GM21447 (cell line): ENCODE data around the gene KRTAP6-1.

Experiments
- ATAC-seq: cut with Tn5 transposase; IDR thresholded peaks from one replicate; pipeline ENCODE4 v1.9.1; 2021; ENCODE audit not compliant: unreplicated experiment

Gene KRTAP6-1, protein sequence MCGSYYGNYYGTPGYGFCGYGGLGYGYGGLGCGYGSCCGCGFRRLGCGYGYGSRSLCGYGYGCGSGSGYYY

DNA sequence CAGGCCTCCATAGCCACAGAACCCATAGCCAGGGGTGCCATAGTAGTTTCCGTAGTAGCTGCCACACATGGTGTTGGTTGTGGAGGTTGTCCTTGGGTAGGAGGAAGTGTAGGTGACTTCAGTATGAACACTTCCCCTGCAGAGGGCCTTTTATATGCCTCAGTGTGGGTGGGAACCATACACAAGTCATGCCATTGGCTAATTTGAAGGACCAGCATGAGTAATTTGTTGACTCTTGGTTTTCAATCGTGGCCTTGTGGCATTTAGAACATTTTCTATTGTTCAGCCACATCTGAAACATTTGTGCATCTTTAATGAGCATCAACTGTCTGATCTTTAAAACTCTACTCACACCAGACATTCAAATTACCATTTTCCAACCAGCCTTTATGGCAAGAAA is at the start of gene KRTAP6-1:
KRTAP6-1 (minus strand) TSS at position 95 of the 400 bp plus-strand sequence; CDS start at position 69, 26 bp downstream.
- ATAC-seq, result no peak

DNA sequence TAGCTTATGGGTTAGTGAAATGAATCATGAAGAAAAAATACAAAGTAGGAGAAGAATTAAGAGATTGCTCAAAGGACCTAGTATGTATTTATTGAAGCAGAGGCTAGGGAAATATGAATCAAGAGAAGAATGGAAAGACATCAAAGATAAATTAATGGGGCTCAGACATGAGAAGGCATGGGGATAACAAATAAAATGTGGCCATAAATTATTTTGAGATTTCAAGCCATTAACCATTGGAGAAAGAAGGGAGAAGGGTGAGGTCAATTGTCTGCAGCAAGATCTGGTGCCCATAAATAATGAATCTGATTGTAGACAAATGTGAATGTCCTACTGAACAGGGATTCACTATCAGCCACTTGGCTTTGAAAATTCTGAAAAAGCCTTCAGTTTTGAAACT is 39.2 kb upstream of the KRTAP6-1 start:
- ATAC-seq, result no peak

DNA sequence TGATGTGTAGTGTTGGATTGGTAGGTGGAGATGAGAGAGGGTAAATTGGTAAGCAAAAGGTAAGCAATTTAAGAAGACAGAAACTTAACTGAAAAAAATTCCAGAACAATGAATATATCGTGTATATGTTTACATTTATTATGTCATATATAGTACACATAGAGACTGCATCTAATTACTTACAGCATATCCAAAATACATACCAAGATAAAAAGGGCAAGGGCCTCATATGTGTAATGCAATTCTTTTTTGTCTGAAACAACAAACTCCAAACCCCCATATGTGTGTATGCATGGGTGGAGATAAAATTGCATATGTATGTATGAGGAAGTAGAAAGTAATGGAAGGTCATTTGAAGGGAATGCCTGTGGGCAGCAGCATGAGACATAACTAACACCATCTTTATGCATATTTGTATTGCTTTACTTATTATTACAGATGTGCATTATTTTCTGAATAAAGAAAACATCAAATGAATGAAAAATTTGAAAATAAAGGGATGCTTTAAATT is 33.2 kb upstream of the KRTAP6-1 start:
- ATAC-seq, result no peak

DNA sequence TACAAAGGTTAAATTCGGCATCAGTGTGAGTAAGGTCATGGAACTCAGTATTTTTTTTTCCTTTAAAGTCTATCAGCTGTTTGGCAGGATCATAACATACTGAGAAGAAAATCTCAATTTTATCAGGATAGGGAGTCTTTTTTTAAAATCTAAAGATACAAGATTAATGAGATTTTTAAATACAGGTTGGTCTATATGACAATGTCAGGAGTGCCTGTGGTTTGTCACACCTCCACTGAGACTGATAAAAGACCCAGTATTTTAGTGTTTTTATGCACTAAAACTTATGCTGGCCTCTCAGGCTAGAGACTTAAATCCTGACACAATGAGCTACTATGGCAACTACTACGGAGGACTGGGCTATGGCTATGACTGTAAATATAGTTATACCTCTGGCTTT is 28.8 kb upstream of the KRTAP6-1 start, which contains the start of gene KRTAP20-3:
KRTAP20-3 (plus strand) TSS at position 301 of the 400 bp plus-strand sequence.
- ATAC-seq, result no peak

DNA sequence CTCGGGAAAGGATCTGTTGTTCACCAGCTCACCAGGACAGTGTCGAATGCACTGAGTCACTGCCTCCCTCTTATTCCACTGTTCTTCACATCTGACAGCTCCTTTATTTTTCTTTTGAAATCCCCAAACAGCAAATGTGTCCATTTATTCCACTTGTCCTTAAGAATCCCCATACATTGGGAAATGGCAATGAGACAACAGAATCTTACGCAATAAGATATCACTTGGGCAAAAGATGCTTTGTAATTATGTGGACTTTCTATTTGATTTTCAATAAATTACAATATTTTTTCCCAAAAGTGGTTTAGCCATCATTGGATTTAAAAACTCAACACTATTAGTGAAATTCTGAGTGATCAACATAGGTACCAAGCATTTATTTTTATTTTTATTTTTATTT is 25.0 kb upstream of the KRTAP6-1 start:
- ATAC-seq, result no peak

DNA sequence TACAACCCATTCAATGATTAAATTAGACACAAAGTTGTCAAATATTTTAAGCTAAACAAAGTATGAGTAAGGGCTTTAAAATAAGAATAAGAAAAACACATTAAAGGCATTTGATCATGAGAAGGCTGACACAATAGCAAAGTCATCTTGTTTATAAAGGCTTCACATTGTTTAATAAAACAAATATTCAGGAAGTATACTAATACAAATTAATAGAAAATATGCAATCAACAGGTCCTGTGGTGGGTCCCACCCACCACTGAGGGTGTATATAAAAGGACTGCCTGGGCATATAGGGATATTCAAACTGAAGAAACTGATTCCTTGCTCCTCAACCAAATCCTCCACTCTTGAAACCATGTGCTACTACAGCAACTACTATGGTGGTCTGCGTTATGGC is 21.2 kb upstream of the KRTAP6-1 start, which contains the start of gene KRTAP20-2:
KRTAP20-2 (plus strand) TSS at position 301 of the 400 bp plus-strand sequence; CDS start at position 359, 58 bp downstream.
- no peak for ATAC-seq

DNA sequence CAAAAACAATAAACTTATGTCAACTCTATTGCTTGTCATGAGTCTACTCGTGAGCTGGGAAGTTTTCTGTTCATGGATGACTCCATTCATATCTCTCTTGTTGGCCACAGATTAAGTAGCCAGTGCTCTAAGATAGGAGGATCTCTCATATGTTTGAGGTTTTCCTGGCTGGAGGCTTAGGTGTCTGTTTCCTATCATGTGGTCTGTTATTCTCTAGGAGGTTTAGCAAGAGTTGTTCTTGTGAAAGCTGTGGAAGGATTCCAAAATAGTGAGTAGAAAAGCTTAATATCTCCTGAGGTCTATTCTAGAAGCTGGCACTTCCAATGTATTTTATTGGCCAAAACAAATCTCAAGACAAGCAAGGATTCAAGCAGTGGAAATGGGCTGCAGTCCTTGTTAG is 15.5 kb upstream of the KRTAP6-1 start:
- no peak for ATAC-seq

DNA sequence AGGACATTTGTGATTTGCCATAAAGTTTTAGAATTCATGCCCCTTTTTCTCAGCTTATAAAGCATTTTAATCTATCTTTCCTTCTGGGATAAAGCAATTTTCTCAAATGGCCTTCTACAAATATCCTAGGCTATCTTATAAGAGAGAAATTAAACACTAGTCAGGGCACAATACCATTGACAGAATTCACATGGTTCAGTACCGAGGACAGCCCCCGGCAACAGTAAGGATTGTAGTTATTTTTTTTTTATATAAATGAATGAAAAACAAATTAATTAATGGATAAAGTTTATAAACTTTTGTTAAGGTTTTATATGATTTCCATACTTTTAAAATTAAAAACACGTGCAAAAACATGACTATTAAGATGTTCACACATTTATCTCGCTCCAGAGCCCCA is 14.4 kb upstream of the KRTAP6-1 start:
- ATAC-seq, result no peak

DNA sequence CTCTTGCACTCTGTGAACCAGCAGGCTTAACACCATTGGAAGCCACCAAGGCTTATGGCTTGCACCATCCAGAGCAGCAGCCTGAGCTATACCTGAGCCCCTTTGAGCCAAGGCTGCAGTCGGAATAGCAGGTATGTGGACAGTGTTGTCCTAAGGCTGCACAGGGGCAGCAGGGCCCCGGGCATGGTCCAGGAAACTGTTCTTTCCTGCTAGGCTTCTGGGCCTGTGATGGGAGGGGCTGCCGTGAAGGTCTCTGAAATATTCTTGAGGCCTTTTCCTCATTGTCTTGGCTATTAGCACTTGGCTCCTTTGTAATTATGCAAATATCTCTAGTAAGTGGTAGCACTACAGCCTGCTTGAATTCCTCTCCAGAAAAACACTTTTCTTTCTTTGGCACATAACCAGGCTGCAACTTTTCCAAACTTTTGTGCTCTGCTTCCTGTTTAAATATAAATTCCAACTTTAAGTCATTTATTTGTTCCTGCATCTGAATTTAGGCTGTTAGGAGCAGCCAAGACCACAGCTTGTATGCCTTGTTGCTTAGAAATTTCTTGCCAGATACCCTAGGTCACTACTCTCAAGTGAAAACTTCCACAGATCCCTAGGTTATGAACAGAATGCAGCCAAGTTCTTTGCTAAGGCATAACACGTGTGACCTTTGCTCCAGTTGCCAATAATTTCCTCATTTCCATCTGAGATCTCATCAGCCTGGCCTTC is 11.9 kb upstream of the KRTAP6-1 start:
- ATAC-seq, result no peak

DNA sequence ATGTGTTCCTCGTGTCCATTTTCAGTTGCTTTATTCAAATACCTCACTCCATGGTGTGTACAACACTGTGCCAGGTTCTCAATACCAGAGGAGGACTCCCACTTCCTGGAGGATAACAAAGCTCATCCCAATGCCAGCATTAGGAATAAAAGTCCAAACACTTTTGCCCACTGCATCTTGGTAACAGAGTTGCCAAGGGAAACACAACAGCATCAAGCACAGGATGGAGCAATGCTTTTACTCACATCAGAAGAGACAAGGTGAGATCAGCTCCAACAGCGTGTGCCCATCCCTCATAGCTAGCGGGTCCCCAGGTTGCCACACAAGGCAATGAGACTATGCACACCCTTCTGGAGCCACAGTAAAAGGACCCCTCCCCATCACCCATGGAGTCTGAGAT is 9.6 kb upstream of the KRTAP6-1 start:
- ATAC-seq, result no peak

DNA sequence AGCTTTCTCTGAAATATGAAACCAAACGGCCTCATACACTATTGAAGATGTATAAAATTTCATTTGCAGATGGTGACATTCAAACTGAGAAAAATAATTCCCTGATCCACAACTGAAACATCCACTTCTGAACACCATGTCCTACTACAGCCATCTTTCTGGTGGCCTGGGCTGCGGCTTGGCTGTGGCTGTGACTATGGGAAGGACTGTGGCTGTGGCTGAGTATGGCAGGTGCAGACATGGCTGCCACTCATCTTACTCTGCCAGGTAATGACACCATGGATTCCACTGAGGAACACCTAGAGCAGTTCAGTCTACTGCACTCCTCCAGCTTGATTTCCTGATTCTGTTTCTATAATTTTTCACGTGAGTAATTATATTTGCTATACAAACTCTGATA is 6.8 kb upstream of the KRTAP6-1 start, which contains the start of gene KRTAP20-4:
KRTAP20-4 (plus strand) TSS at position 106 of the 400 bp plus-strand sequence.
- no peak for ATAC-seq

DNA sequence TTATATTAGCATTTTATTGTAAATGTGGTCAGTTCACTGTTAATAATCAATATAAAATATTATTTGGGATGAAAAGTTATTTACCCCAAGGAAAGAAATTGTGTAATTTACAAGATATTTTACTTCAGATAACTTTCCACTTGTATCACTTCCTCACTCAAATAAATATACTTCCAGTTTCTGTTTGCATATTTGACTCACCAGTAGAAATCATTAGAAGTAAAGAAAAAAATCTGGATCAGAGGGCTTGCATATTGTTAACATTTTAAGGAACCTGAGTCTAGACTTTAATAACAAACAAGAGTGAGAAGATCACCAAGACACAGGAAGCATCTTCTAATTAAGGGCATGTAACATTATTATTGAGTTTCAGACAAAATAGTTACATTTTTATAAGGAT is 6.3 kb upstream of the KRTAP6-1 start:
- ATAC-seq, result no peak

DNA sequence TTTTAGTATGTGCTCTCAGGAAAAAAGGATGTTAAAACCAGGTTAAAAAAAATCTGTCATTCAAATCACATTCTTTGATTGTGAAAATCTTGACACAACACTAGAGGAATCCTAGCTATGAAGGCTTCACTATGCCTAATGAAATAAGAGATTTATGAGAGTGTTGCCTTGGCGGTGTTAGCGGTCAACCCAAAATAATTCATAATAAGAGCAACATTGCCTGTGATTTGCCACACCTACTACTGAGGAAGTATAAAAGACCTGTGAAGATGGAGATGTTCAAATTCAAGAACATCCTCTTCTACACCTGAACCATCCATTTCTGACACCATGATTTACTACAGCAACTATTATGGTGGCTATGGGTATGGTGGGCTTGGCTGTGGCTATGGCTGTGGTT is 2.4 kb upstream of the KRTAP6-1 start, which contains the start of gene KRTAP20-1:
KRTAP20-1 (plus strand) TSS at position 301 of the 400 bp plus-strand sequence; CDS start at position 331, 30 bp downstream.
- ATAC-seq, result no peak

DNA sequence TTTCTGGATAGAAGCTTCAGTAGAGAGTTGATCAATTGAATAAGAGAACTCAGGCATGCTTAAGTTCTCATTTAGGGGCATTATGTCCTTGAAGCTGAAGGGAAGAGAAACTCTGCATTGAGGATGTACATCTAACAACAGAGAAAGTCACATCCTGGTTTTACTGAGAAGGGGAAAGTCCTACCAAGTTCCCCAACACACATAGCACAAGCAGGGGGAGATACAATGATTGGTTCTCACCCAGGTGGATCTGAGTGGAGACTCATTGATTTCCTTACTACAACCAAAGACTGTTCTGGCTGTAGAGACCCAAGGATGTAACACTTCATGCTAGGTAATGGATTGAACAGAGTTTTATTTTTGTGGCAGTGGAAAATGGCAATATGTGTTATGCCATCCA is 1.5 kb upstream of the KRTAP6-1 start:
- no peak for ATAC-seq

DNA sequence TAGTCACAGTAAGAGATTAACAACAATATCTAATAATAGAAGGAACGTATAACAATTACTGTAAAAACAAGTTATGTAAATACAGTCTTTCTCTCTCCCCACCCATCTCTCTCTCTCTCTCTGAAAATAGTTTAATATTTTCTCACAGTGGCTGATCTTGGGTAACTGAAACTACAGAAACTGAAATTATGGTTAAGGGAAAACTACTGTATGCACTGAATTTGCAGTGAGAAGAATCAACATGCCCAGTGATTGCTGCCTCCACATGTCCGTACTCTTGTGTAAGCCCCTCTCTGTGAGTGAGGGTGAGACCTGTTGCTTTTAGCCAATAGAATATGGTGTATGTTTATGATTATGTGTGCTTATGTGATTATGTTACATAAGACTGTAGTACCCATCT is 1.6 kb downstream of the KRTAP6-1 start:
- no peak for ATAC-seq

DNA sequence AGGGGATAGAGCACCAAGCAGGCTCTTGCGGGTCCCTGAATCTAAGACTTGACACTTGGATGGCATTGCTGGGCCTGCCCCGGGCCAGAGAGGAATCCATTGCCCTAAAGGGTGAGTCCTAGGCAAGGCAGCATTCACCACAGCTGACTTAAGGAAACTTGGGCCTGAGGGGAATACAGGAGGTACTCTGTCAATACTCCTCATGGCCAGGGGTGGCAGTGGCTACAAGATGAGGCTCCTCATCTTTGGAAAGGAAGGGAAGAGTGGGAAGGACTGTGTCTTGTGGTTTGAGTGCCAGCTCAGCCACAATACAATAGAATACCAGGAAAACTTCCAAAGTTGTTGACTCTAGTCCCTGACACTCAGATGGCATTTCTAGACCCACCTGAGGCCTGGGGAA is 7.8 kb downstream of the KRTAP6-1 start:
- ATAC-seq, result no peak

DNA sequence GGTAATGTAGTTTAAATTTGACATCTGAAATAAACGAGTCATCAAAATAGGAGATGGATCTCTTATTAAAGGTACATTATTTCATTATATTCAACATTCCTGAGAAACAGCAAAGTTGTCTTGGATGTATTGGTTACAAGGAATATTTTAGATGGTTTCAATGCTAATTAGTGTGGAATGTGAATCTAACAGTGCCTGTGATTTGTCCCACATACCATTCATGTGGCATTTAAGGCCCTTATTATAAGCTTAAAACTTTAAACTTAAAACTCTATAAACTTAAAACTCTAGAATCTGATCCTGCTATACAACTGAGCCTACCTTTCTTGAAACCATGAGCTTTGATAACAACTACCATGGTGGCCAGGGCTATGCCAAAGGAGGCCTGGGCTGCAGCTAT is 12.9 kb downstream of the KRTAP6-1 start, which contains the start of gene KRTAP22-1:
KRTAP22-1 (plus strand) TSS at position 301 of the 400 bp plus-strand sequence.
- no peak for ATAC-seq

DNA sequence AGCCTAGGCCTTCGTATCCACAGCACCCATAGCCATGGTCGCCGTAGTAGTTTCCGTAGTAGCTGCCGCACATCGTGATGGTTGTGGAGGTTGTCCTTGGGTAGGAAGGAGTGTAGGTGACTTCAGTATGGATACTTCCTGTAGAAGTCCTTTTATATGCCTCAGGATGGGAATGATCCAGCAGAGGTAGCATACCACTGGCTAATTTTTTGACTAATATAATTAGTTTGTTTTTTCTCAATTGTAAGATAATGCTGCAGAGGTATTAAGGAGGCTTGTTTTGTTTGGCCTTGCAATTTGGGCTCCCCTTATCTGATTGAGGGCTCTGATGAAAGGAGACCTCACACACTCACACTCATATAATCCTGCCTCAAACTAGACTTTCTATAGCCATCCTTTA is 14.9 kb downstream of the KRTAP6-1 start, which contains the start of gene KRTAP6-2:
KRTAP6-2 (minus strand) TSS at position 101 of the 400 bp plus-strand sequence; CDS start at position 73, 28 bp downstream.
- no peak for ATAC-seq

DNA sequence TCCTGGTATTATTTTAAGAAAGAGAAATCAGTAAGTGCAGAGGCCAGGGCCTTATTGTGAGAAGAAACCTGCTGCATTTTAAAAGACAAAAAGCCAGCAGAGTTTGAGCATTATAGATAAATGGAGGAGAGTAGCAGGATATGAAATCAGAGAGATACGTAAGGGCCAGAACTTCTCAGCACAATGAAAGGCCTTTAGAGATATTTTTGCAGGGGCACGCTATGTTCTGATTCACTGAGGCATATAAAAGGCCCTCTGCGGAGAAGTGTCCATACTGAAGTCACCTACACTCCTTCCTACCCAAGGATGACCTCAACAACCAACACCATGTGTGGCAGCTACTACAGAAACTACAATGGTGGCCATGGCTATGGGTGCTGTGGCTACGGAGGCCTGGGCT is 21.6 kb downstream of the KRTAP6-1 start, which contains the start of gene KRTAP6-3:
KRTAP6-3 (plus strand) TSS at position 301 of the 400 bp plus-strand sequence; CDS start at position 307, 6 bp downstream.
- ATAC-seq, result no peak

DNA sequence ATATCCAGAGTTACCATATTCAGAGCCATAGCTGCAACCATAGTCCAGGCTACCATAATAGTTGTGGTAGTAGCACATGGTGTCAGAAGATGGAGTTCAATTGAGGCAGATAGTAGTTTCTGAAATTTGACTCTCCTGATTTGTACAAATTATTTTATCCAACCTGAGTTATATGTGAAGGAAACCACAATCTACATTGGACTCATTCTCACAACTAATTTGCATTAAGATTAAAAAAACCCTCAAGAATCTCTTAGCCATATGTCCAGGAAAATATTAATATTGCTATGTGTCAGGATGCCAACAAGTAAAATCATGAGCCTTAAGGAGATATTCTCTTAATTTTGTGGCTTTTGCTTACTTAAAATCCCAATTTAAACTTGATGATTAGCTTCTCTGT is 23.4 kb downstream of the KRTAP6-1 start, which contains the start of gene KRTAP22-2:
KRTAP22-2 (minus strand) TSS at position 101 of the 400 bp plus-strand sequence.
- no peak for ATAC-seq

DNA sequence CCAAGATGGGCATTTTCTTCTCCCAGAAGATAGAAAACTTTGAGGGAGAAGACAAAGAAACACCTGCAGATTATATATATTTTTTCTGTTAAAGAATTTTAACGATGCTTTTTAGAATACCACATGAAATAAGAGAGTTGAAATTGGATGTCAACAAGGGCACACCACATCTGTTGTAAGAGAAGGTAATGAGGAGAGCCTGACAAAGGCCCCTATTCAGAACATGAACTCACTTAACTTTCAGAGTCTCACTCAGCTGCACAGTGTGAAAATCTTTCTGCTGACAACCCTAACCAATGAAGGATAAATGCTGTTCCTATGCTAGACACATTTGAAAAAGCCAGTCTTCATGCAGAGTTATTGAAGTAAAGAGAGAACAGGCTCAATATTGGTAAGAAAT is 30.9 kb downstream of the KRTAP6-1 start:
- ATAC-seq, result no peak

DNA sequence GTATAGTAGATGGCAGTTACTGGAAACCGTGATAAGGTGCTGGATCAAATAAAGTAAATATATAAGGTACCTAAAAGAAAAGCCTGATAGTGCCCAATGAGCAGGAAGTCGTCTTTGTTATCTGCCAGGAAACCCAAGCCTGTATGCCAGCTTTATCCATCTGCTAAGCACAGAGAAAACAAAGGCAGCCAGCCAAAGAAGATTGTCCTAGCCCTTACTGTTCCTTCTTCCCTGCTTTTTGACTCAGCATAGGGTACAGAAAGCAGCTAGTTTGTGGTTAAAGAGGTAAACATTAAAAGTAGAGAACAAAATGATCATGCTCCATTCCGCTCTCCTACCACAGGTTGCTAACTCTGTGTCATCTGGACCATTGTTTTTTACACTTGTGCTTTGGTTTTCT is 33.6 kb downstream of the KRTAP6-1 start:
- no peak for ATAC-seq
